Thyroid gland (tissue), 4 donors: Measurements from ENCODE around the gene TNFAIP8L3. TPM values are rescaled to one million over a fixed set of nuclear protein-coding genes. Genes with fewer than 3 reads are reported as not detected.

Experiments used
- DNase-seq, 2 donors: peaks; one replicate each; pipeline ENCODE4 v3.0.0-alpha.2; 2019
- H3K27ac ChIP-seq, 3 donors: fragments of 200-600 bp; sonication (generic); 1 replicate in 2 of 3; 2 replicates in 1 of 3; pipeline ENCODE4 v1.5.1; 2016 to 2019; ENCODE audit warnings: mild to moderate bottlenecking in 1 of 3, moderate library complexity in 1 of 3
- H3K27me3 ChIP-seq: fragments of 200-600 bp; sonication (generic); one replicate; pipeline ENCODE4 v1.5.1; 2019
- H3K36me3 ChIP-seq, 2 donors: fragments of 200-600 bp; sonication (generic); one replicate each; pipeline ENCODE4 v1.5.1; 2016 to 2019
- H3K4me1 ChIP-seq, 2 donors: fragments of 200-600 bp; sonication (generic); one replicate each; pipeline ENCODE4 v1.5.1; 2017 to 2019
- H3K4me3 ChIP-seq, 3 donors: fragments of 200-600 bp; sonication (generic); replicated peaks in 1 of 3; 1 replicate in 2 of 3; 2 replicates in 1 of 3; pipeline ENCODE4 v1.5.1; 2016; ENCODE audit warnings: mild to moderate bottlenecking in 1 of 3
- H3K9me3 ChIP-seq: fragments of 200-600 bp; sonication (generic); one replicate; pipeline ENCODE4 v1.5.1; 2017
- POLR2A ChIP-seq, 2 donors: fragments of 450-650 bp; IDR thresholded peaks; one replicate each; pipeline ENCODE4 v1.6.1; 2017; ENCODE audit warnings: antibody characterized with exemption in 2 of 2, mild to moderate bottlenecking in 2 of 2, moderate library complexity in 1 of 2
- WGBS, 2 donors: methylation state at CpG; one replicate each; pipeline ENCODE4 v1.1.5; 2017; 5-methylcytosine and 5-hydroxymethylcytosine counted together
- intact Hi-C: fragments of 100-400 bp; cut with DNase I; formaldehyde crosslinking; loops from one replicate; pipeline ENCODE4 v1.15.1; 2023
- total RNA-seq, 4 donors: library from RNA; depleted of rRNA; stranded (reverse); fragments of >200 nt; gene quantifications; one replicate each; pipeline ENCODE4 v1.2.3, GENCODE V29; 2016
- TF ChIP-seq, protein P1 (sequence below), 6 experiments: fragments of 200-600 bp in 3 of 6; fragments of 450-650 bp in 3 of 6; sonication (generic) in 3 of 6; IDR thresholded peaks; one replicate each; pipeline ENCODE4 v1.5.1; 2016 to 2019; ENCODE audit warnings: antibody characterized with exemption in 6 of 6, mild to moderate bottlenecking in 2 of 6, inconsistent platforms in 1 of 6, moderate library complexity in 1 of 6

TNFAIP8L3 gene
- total RNA-seq, 4 donors from 2014 or later: 3.1 to 20.7 (median 7.6) TPM

DNA sequence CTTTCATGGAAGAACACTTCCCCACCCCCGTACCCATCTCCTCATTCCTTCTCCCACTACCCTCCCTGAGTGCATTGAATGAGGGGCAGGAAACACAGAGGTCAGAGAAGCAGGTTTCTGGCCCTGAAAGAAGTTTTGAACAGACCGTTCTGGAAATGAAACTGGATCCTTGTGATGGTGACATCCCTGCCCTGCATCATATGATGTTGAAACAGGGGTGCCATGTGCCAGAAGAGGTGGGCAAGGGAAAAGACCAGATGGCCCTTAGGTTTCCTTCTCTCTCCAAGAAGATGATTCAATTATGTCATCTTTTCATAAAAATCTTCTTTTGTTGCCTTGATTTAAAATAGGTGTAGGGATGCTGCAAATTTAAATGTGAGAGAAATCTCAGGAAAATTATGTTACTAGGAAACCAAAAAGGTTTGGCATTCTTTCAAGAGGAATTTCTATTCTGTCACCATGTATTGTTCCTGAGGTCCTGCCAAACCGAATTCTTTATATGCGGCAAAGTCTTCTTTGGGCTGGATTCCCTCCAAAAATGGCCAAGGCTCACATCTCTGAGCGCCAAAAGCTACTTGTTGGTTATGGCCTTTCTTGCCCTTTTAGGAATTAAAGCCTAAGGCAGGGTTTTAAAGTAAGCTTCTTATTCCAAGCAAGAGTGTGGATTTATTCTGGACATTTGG lies 19.9 kb upstream of the TNFAIP8L3 start:
- Histone ChIP-seq H3K9me3 (no peaks in the 10 kb centered on the region), H3K36me3 (no peaks in the 10 kb centered on the region), H3K4me1 (no peaks in the 10 kb centered on the region), H3K4me3 (no peak overlapping the region), H3K27me3 (no peaks in the 10 kb centered on the region), H3K27ac (no peak overlapping the region)
- intact Hi-C loops: no loop called here
- TF ChIP-seq, protein P1, sequence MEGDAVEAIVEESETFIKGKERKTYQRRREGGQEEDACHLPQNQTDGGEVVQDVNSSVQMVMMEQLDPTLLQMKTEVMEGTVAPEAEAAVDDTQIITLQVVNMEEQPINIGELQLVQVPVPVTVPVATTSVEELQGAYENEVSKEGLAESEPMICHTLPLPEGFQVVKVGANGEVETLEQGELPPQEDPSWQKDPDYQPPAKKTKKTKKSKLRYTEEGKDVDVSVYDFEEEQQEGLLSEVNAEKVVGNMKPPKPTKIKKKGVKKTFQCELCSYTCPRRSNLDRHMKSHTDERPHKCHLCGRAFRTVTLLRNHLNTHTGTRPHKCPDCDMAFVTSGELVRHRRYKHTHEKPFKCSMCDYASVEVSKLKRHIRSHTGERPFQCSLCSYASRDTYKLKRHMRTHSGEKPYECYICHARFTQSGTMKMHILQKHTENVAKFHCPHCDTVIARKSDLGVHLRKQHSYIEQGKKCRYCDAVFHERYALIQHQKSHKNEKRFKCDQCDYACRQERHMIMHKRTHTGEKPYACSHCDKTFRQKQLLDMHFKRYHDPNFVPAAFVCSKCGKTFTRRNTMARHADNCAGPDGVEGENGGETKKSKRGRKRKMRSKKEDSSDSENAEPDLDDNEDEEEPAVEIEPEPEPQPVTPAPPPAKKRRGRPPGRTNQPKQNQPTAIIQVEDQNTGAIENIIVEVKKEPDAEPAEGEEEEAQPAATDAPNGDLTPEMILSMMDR (IDR thresholded peaks at IDR 0.05): no peak
- no peak for TF ChIP-seq POLR2A (IDR thresholded peaks at IDR 0.05)
- DNase-seq: no peak
- 55 to 65% methylated on average over 5 of the region's 5 CpGs for WGBS, 2 donors

DNA sequence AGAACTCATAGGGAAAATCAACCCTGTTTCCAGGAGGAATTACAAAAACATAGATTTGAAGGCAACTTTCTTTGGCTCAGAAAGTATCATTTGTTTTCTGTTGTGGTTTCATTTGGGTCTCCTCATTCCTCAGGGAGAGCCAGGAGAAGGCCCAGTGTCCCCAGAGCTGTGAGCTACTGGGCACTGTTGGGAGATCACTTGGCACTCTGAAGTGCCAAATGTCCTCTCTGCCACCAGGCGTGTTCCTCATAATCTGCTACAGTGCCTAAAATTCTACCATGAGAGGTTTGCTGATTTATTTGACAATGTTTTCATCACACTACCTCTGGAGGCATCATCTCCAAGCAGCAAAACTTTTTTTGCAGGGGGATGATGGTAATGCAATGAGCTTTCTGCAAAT lies 17.4 kb upstream of the TNFAIP8L3 start:
- intact Hi-C loops: no loop called here
- WGBS, 2 donors: 89 to 94% methylated on average over 1 of the region's 1 CpG
- Histone ChIP-seq H3K4me1 (no peaks in the 10 kb centered on the region), H3K27me3 (no peaks in the 10 kb centered on the region), H3K27ac (no peak overlapping the region), H3K9me3 (no peaks in the 10 kb centered on the region), H3K36me3 (no peaks in the 10 kb centered on the region), H3K4me3 (no peak overlapping the region)
- no peak for DNase-seq
- TF ChIP-seq POLR2A (IDR thresholded peaks at IDR 0.05): no peak
- TF ChIP-seq, protein P1 (IDR thresholded peaks at IDR 0.05): no peak

DNA sequence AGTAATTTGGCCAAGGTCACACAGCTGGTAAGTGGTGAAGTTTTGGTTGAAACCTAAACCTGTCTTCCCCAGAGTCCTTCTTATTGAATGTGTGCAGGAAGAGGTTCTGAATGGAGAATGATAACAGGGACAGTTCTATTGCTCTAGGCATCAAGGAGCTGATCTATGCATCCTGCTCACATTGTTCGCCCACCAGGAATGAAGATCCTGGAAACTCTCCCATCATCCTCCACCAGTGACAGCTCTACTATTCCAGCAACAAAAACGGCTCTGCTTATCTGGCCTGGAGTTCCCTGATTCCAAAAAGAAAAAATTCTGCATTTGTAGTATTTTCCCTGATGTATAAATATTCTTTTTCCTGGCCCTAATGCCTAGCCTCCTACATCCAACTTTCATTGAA lies 16.4 kb upstream of the TNFAIP8L3 start:
- Histone ChIP-seq H3K27me3 (no peaks in the 10 kb centered on the region), H3K27ac (no peak overlapping the region), H3K36me3 (no peaks in the 10 kb centered on the region), H3K4me1 (no peaks in the 10 kb centered on the region), H3K9me3 (no peaks in the 10 kb centered on the region), H3K4me3 (no peak overlapping the region)
- WGBS, 2 donors: 75 to 80% methylated on average over 2 of the region's 2 CpGs
- no peak for TF ChIP-seq POLR2A (IDR thresholded peaks at IDR 0.05)
- TF ChIP-seq, protein P1 (IDR thresholded peaks at IDR 0.05): no peak
- DNase-seq: no peak
- intact Hi-C loops: no loop called here

DNA sequence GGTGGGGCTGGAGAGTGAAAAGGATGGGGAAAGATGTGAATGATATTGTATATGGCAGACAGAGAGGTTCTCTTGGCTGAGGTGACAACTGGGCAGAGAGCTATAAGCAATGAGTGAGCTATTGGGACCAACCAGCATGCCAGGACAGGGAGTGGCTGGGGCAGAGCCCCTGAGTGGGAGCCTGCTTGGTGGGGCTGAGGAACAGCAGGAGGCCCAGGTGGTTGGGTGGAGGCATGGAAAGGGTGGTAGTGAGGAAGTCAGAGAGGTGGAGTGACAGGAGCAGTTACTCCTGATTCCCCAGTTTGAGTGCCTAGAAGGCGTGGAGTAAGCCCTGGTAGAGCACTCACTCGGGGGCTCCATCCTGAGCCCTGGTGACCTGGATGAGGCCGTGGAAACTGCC lies 15.5 kb upstream of the TNFAIP8L3 start:
- WGBS, 2 donors: 88 to 94% methylated on average over 3 of the region's 3 CpGs
- no peaks in the 10 kb centered on the region for H3K36me3 ChIP-seq
- no peaks in the 10 kb centered on the region for H3K4me1 ChIP-seq
- H3K27ac ChIP-seq: no peak overlapping the region
- H3K9me3 ChIP-seq: no peaks in the 10 kb centered on the region
- no peak for TF ChIP-seq POLR2A (IDR thresholded peaks at IDR 0.05)
- TF ChIP-seq, protein P1 (IDR thresholded peaks at IDR 0.05): no peak
- no peaks in the 10 kb centered on the region for H3K27me3 ChIP-seq
- DNase-seq: no peak
- no peak overlapping the region for H3K4me3 ChIP-seq
- intact Hi-C loops: no loop called here

DNA sequence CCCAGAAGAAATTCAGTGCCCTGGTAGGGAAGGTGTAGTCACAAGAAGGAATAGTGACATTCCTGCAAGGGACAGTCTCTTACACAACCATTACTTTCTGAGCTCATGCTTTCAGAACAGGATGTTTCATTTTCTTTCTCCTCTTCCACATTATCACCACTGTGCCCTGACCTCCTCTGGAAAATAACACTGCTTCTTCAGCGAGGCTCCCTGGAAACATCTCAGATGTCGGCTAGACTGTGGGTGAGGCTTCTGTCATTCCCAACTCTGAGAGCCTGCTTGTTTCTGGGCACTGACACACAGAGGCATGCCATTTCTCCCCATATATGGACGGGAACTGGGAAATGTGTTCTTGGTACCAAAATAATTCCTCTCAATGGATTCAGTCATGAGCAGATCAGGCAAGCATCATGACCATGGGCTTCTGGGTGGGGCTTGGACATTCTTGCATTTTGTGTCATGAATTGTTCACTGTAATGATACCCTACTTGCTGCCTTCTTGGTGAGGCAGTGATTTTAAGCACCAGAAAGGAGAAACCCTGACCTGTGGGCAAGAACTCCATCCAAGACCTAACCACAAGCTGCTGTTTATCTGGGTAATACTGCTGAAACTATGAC lies 14.3 kb upstream of the TNFAIP8L3 start:
- 45 to 69% methylated on average over 3 of the region's 3 CpGs for WGBS, 2 donors
- intact Hi-C loops: no loop called here
- Histone ChIP-seq H3K4me3 (no peak overlapping the region), H3K27me3 (no peaks in the 10 kb centered on the region), H3K27ac (peak overlapping the region in 1 of 3 donors; percentile 58), H3K4me1 (peaks cover 0 to 7% of the 10 kb centered on the region in 2 donors), H3K9me3 (no peaks in the 10 kb centered on the region), H3K36me3 (no peaks in the 10 kb centered on the region)
- no peak for TF ChIP-seq POLR2A (IDR thresholded peaks at IDR 0.05)
- TF ChIP-seq, protein P1 (IDR thresholded peaks at IDR 0.05): no peak
- DNase-seq: no peak
